GM12892 (cell line): ENCODE results near the gene CRCP.

Source experiments
- POLR2A ChIP-seq: IDR thresholded peaks from 2 replicates; pipeline ENCODE4 v1.6.1; 2011; ENCODE audit warnings: low read depth, low read length, control low read depth
- POLR2AphosphoS5 ChIP-seq: IDR thresholded peaks from 2 replicates; pipeline ENCODE4 v1.6.1; 2011; ENCODE audit warnings: low read depth, low read length, control low read depth
- TAF1 ChIP-seq: IDR thresholded peaks from 2 replicates; pipeline ENCODE4 v1.6.1; 2011; ENCODE audit warnings: low read depth, mild to moderate bottlenecking, control low read depth, low read length, borderline replicate concordance

GRCh38 chr7:66150471-66150870 is 35.8 kb downstream of the CRCP start:
- TF ChIP-seq POLR2AphosphoS5 (no peak), POLR2A (no peak), TAF1 (no peak)
